HEK293 (cell line): ENCODE data around the gene PLXNA2.
A peak's percentile ranks its signal among the peaks of the same experiment; 100 is the strongest.

ENCODE experiments used
- CTCF ChIA-PET: fragments of 350-600 bp; formaldehyde crosslinking; extraction: SDS; loops from one replicate; lab custom pipeline; 2021; ENCODE audit warnings: antibody characterized with exemption; lab: Yijun Ruan, JAX
- POLR2A ChIA-PET: fragments of 300-600 bp; formaldehyde crosslinking; extraction: SDS; loops from one replicate; lab custom pipeline; 2020; ENCODE audit warnings: antibody characterized with exemption, inconsistent platforms; lab: Yijun Ruan, JAX
- H3K27ac ChIP-seq: fragments of 200-500 bp; sonication (Bioruptor generic); 2 replicates; pipeline ENCODE4 v1.5.1; 2014; ENCODE audit warnings: low read depth, low read length, control low read depth, inconsistent platforms; ENCODE audit errors: extremely low read depth
- H3K36me3 ChIP-seq, 2 experiments: fragments of 200-500 bp in 1 of 2; sonication (Bioruptor generic) in 1 of 2; 1 replicate in 1 of 2; 2 replicates in 1 of 2; pipeline ENCODE4 v1.5.1; 2014 to 2017; ENCODE audit warnings: inconsistent platforms in 2 of 2, low read length in 2 of 2; ENCODE audit not compliant: control insufficient read depth in 2 of 2, insufficient read depth in 1 of 2
- H3K4me1 ChIP-seq: fragments of 200-500 bp; sonication (Bioruptor generic); 2 replicates; pipeline ENCODE4 v1.5.1; 2014; ENCODE audit warnings: mild to moderate bottlenecking, low read length, inconsistent platforms; ENCODE audit not compliant: control insufficient read depth, insufficient read depth
- H3K4me3 ChIP-seq: 2 replicates; pipeline ENCODE4 v1.5.1; 2011; ENCODE audit warnings: low read depth, mild to moderate bottlenecking, control low read depth, low read length, moderate library complexity
- H3K9me3 ChIP-seq: fragments of 200-500 bp; sonication (Bioruptor generic); 2 replicates; pipeline ENCODE4 v1.5.1; 2014; ENCODE audit warnings: low read depth, low read length, inconsistent platforms; ENCODE audit not compliant: control insufficient read depth, insufficient read depth
- EGR2 ChIP-seq: fragments of 450-650 bp; formaldehyde crosslinking; IDR thresholded peaks from 2 replicates; pipeline ENCODE4 v1.5.1; 2016; ENCODE audit warnings: low read depth, missing biosample characterization, missing genetic modification characterization
- FEZF1 ChIP-seq: fragments of 450-650 bp; formaldehyde crosslinking; IDR thresholded peaks from 2 replicates; pipeline ENCODE4 v1.5.1; 2016; ENCODE audit warnings: missing biosample characterization, missing genetic modification characterization
- IKZF3 ChIP-seq: fragments of 450-650 bp; IDR thresholded peaks from 2 replicates; pipeline ENCODE4 v1.5.0; 2018; ENCODE audit warnings: missing biosample characterization, mild to moderate bottlenecking, missing genetic modification characterization, moderate library complexity
- MYNN ChIP-seq: fragments of 450-650 bp; formaldehyde crosslinking; IDR thresholded peaks from 2 replicates; pipeline ENCODE4 v1.5.1; 2016; ENCODE audit warnings: missing biosample characterization, missing genetic modification characterization, borderline replicate concordance
- WT1 ChIP-seq: fragments of 450-650 bp; formaldehyde crosslinking; IDR thresholded peaks from 2 replicates; pipeline ENCODE4 v1.5.1; 2016; ENCODE audit warnings: missing biosample characterization, missing genetic modification characterization
- YY2 ChIP-seq: fragments of 450-650 bp; formaldehyde crosslinking; IDR thresholded peaks from 2 replicates; pipeline ENCODE4 v1.5.1; 2016; ENCODE audit warnings: missing biosample characterization, missing genetic modification characterization
- ZIC2 ChIP-seq: fragments of 450-650 bp; formaldehyde crosslinking; IDR thresholded peaks from 2 replicates; pipeline ENCODE4 v1.5.1; 2016; ENCODE audit warnings: missing biosample characterization, missing genetic modification characterization
- ZNF10 ChIP-seq: fragments of 450-650 bp; formaldehyde crosslinking; IDR thresholded peaks from 2 replicates; pipeline ENCODE4 v1.5.1; 2017; ENCODE audit warnings: missing biosample characterization, missing genetic modification characterization
- ZNF138 ChIP-seq: fragments of 450-650 bp; formaldehyde crosslinking; IDR thresholded peaks from 2 replicates; pipeline ENCODE4 v1.5.1; 2016; ENCODE audit warnings: missing biosample characterization, missing genetic modification characterization, borderline replicate concordance
- ZNF23 ChIP-seq: fragments of 450-650 bp; formaldehyde crosslinking; IDR thresholded peaks from 2 replicates; pipeline ENCODE4 v1.5.1; 2016; ENCODE audit warnings: missing biosample characterization, missing genetic modification characterization, borderline replicate concordance
- ZNF311 ChIP-seq: fragments of 450-650 bp; formaldehyde crosslinking; IDR thresholded peaks from 2 replicates; pipeline ENCODE4 v1.5.1; 2017; ENCODE audit warnings: missing biosample characterization, missing genetic modification characterization, borderline replicate concordance
- ZNF449 ChIP-seq: fragments of 450-650 bp; formaldehyde crosslinking; IDR thresholded peaks from 2 replicates; pipeline ENCODE4 v1.5.1; 2017; ENCODE audit warnings: missing biosample characterization, mild to moderate bottlenecking, missing genetic modification characterization, moderate library complexity
- ZNF488 ChIP-seq: fragments of 450-650 bp; formaldehyde crosslinking; IDR thresholded peaks from 2 replicates; pipeline ENCODE4 v1.5.1; 2016; ENCODE audit warnings: missing biosample characterization, missing genetic modification characterization
- ZNF521 ChIP-seq: fragments of 450-650 bp; formaldehyde crosslinking; IDR thresholded peaks from 2 replicates; pipeline ENCODE4 v1.5.1; 2017; ENCODE audit warnings: missing biosample characterization, mild to moderate bottlenecking, missing genetic modification characterization
- ZNF664 ChIP-seq: fragments of 450-650 bp; formaldehyde crosslinking; IDR thresholded peaks from 2 replicates; pipeline ENCODE4 v1.5.1; 2016; ENCODE audit warnings: missing biosample characterization, missing genetic modification characterization
- ZNF677 ChIP-seq: fragments of 450-650 bp; IDR thresholded peaks from 2 replicates; pipeline ENCODE4 v1.5.0; 2018; ENCODE audit warnings: missing biosample characterization, mild to moderate bottlenecking, missing genetic modification characterization, moderate library complexity
- ZNF692 ChIP-seq: fragments of 450-650 bp; formaldehyde crosslinking; IDR thresholded peaks from 2 replicates; pipeline ENCODE4 v1.5.1; 2016; ENCODE audit warnings: missing biosample characterization, missing genetic modification characterization
- ZNF791 ChIP-seq: fragments of 450-650 bp; formaldehyde crosslinking; IDR thresholded peaks from 2 replicates; pipeline ENCODE4 v1.5.1; 2016; ENCODE audit warnings: missing biosample characterization, missing genetic modification characterization
- ZNF792 ChIP-seq: fragments of 450-650 bp; formaldehyde crosslinking; IDR thresholded peaks from 2 replicates; pipeline ENCODE4 v1.5.1; 2016; ENCODE audit warnings: missing biosample characterization, missing genetic modification characterization
- ZSCAN16 ChIP-seq: fragments of 450-650 bp; formaldehyde crosslinking; IDR thresholded peaks from 2 replicates; pipeline ENCODE4 v1.5.1; 2016; ENCODE audit warnings: missing biosample characterization, missing genetic modification characterization
- TF ChIP-seq, protein P1 (sequence below): fragments of 450-650 bp; formaldehyde crosslinking; IDR thresholded peaks from 2 replicates; pipeline ENCODE4 v1.5.1; 2016; ENCODE audit warnings: missing biosample characterization, missing genetic modification characterization
- TF ChIP-seq, protein P2 (sequence below): fragments of 450-650 bp; formaldehyde crosslinking; IDR thresholded peaks from 2 replicates; pipeline ENCODE4 v1.5.1; 2017; ENCODE audit warnings: missing biosample characterization, missing genetic modification characterization

The PLXNA2 gene

DNA sequence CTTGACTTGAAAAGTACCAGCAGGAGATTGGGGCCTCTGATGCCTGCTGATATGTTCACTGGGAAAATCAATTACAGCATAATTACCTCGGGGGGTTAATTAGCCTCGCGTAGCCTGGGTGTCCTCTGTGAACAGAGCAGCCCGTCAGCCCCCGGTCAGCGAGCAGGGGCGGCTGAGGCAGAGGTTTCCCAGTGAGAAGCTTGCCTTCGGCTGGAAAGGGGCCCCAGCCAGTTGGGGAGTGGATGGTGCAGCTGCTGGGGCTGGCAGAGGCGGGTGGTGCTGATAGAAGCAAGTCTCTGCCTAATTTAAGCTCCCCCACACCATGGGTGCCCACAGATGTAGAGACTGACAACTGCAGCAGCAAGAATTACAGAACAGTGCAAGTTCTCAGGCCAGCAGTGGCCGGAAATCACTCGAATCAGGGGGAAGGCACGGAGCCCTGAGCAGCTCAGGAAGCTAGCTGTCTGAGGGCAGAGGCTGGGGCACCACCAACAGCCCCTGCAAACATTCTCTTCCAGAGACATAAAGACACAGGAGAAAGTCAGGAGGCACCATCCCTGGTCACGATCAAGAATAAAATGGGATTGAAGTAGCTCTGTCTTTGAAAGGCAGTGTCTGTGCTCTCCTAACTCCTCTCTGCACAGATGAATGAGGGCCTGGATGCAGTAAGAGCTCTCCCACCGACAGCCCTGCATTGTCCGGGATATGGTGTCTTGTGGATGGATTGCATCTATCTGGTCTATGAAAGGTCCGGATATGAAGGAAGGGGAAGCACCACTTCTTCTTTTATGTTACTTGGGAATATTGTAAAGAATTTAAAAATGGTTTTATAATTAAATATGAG lies 166.7 kb downstream of the PLXNA2 start:
- no peak overlapping the region for H3K27ac ChIP-seq
- TF ChIP-seq ZIC2 (tag by site-specific recombination): peak; percentile 82
- TF ChIP-seq ZNF664 (tag by site-specific recombination): no peak
- TF ChIP-seq ZNF449 (tag by site-specific recombination): no peak
- no peak for TF ChIP-seq IKZF3 (tag by site-specific recombination)
- TF ChIP-seq EGR2: 0 out of 2 replicates have a peak, but pooled peaks have one; percentile 5
- TF ChIP-seq, all 188 proteins: peak for 2
- Histone ChIP-seq H3K36me3 (peaks cover 0 to 30% of the 10 kb centered on the region in 2 experiments; a peak in 1 of 3 replicates), H3K4me1 (no peaks in the 10 kb centered on the region), H3K9me3 (no peaks in the 10 kb centered on the region), H3K4me3 (no peak overlapping the region)
- ChIA-PET CTCF (no interaction called here), POLR2A (no interaction called here)

DNA sequence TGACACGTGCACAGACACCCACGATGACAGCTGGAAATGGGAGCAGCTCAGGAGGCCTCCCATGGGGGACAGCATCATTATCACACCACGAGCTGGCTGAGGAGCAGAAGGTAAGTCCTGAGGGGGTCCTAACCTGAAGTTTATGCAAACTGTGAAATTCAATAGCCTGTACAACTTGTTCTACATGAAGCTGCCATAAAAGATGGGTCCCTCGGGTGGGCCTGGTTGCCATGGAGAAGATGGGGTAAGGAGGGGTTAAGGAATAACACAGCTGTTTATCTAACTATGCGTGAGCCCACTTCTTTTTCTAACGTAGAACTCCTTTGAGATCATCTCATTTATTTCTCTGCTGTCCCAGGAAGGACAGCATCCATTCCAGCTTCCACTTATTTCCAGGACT lies 169.8 kb downstream of the PLXNA2 start:
- H3K9me3 ChIP-seq: no peaks in the 10 kb centered on the region
- no peak overlapping the region for H3K4me3 ChIP-seq
- ChIA-PET CTCF (interaction anchor here (0.5 to 0.7 kb wide), 2 partner anchors 20 to 275 kb away, joined by 3 to 4 read pairs; no protein-coding TSS in a partner anchor), POLR2A (no interaction called here)
- no peaks in the 10 kb centered on the region for H3K4me1 ChIP-seq
- TF ChIP-seq, protein P1, sequence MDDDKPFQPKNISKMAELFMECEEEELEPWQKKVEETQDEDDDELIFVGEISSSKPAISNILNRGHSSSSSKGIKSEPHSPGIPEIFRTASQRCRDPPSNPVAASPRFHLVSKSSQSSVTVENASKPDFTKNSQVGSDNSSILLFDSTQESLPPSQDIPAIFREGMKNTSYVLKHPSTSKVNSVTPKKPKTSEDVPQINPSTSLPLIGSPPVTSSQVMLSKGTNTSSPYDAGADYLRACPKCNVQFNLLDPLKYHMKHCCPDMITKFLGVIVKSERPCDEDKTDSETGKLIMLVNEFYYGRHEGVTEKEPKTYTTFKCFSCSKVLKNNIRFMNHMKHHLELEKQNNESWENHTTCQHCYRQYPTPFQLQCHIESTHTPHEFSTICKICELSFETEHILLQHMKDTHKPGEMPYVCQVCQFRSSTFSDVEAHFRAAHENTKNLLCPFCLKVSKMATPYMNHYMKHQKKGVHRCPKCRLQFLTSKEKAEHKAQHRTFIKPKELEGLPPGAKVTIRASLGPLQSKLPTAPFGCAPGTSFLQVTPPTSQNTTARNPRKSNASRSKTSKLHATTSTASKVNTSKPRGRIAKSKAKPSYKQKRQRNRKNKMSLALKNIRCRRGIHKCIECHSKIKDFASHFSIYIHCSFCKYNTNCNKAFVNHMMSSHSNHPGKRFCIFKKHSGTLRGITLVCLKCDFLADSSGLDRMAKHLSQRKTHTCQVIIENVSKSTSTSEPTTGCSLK (tag by site-specific recombination): no peak
- no peak for TF ChIP-seq WT1 (tag by site-specific recombination)
- no peak for TF ChIP-seq ZNF311 (tag by site-specific recombination)
- no peak for TF ChIP-seq ZNF692 (tag by site-specific recombination)
- no peak for TF ChIP-seq ZSCAN16 (tag by site-specific recombination)
- no peak for TF ChIP-seq YY2 (tag by site-specific recombination)
- TF ChIP-seq FEZF1 (tag by site-specific recombination): no peak
- no peak for TF ChIP-seq ZNF10 (tag by site-specific recombination)
- no peak for TF ChIP-seq ZNF488 (tag by site-specific recombination)
- no peak for TF ChIP-seq ZNF664 (tag by site-specific recombination)
- TF ChIP-seq ZNF23 (tag by site-specific recombination): no peak
- no peak for TF ChIP-seq ZNF792 (tag by site-specific recombination)
- TF ChIP-seq MYNN (tag by site-specific recombination): no peak
- TF ChIP-seq ZNF521: no peak
- TF ChIP-seq ZNF138 (tag by site-specific recombination): no peak
- TF ChIP-seq, protein P2, sequence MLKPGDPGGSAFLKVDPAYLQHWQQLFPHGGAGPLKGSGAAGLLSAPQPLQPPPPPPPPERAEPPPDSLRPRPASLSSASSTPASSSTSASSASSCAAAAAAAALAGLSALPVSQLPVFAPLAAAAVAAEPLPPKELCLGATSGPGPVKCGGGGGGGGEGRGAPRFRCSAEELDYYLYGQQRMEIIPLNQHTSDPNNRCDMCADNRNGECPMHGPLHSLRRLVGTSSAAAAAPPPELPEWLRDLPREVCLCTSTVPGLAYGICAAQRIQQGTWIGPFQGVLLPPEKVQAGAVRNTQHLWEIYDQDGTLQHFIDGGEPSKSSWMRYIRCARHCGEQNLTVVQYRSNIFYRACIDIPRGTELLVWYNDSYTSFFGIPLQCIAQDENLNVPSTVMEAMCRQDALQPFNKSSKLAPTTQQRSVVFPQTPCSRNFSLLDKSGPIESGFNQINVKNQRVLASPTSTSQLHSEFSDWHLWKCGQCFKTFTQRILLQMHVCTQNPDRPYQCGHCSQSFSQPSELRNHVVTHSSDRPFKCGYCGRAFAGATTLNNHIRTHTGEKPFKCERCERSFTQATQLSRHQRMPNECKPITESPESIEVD (tag by site-specific recombination): no peak
- no peak for TF ChIP-seq ZNF677 (tag by site-specific recombination)
- no peak for TF ChIP-seq ZNF791
- TF ChIP-seq ZIC2 (tag by site-specific recombination): no peak
- H3K36me3 ChIP-seq: peaks cover 0 to 22% of the 10 kb centered on the region in 2 experiments; a peak in 1 of 3 replicates
- no peak overlapping the region for H3K27ac ChIP-seq
